ENCODE results near the gene GOLGB1.
"Not testable (repeated sequence)": the region's sequence is repeated elsewhere in the genome, so short reads cannot be mapped to it uniquely, and the experiment has no call there.

Gene GOLGB1

GRCh38 chr3:121749276-121750086 lies at the start of gene GOLGB1:
Gene GOLGB1, minus strand, starts transcription at chr3:121749741. Its CDS starts 18,770 bp downstream, at chr3:121730971.
- peak; percentile 96 for DNase-seq (ENCODE audit: low spot score)

DNA sequence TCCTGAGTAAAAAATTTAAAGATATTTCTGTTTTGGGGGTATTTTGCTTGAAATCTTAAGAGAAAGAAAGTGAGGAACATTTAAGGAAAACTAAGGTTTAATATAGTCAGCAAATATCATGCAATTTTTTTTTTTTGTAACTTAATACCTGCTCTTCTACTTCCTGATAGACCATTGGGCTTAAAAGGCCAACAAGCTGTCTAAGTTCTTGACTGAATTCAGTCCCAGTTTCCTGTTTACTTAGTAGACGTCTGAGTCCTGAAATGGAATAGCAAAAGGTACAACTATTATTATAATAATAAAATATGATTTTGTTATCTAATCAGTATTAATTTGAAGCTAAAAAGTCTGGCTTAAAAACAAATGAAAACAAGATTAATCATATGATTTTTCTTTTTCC lies 47.4 kb upstream of the GOLGB1 start:
- no peak for DNase-seq (ENCODE audit: low spot score)

DNA sequence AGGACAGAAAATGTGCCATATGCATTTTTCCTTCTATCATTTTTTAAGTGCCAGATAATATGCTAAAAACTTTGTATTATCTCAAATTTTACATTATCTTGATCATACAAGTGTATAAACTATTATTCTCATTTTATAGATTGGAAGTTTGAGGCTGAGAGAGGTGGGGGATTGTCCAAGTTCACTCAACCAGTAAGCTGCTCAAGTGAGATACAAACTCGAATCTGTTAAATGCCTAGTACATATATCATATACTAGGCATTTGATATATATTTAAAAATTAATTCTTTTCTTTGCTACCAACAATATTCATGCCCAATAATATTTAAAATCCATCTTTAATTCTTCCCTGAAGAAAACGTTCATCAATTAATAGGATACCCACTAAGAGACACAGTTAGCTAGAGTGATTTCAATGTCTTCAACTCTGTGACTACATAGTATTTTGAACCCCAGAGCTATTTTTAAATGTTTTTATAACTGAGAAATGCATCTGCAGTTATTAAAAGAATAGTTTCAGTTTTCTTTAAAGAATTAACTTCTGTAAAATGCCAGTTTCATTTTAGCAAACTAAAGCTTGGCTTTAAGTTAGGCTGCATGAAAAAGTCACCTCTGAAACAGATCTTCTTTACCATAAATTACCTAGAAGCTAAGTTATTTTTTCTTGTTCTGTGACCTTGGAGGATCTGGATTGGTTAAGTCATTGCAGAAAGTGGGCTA lies 44.9 kb upstream of the GOLGB1 start:
- DNase-seq (ENCODE audit: low spot score), result no peak

- DNase-seq (ENCODE audit: low spot score), result no peak
These were observed 43.5 kb upstream of the GOLGB1 start for GRCh38 chr3:121793078-121793477.

DNA sequence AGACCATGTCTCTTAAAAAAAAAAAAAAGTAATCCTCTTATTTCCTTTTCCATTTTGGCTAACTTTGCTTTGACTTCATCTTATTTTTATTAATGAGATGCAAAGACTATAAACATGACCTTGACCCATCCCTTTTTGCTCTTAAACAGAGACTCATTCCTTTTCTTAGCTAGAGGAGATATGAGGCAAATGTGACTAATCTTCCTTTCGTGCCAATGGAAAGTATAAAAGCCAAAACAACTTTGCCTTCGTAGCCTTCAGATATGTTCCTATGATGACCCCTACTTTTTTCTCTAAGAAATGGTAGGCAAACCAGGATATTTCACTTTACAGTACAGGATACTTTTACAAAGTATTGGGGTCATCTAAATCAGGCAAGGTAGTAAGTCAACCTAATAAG lies 36.9 kb upstream of the GOLGB1 start:
- DNase-seq (ENCODE audit: low spot score), result no peak

DNA sequence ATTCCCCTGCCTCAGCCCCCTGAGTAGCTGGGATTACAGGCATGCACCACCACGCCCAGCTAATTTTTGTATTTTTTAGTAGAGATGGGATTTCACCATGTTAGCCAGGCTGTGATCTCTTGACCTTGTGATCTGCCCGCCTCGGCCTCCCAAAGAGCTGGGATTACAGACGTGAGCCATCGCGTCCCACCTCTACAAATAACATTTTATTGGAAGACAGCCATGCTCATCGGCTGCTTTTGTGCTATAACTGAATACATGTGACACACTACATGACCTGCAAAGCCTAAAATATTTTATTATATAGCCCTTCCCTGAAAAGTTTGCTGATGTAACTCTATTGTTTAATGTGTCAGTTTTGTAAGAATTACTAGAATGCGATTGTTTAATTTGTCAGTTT lies 33.2 kb upstream of the GOLGB1 start:
- DNase-seq (ENCODE audit: low spot score), result not testable (repeated sequence)

- no peak for DNase-seq (ENCODE audit: low spot score)
These were observed 32.1 kb upstream of the GOLGB1 start for GRCh38 chr3:121781611-121782010.

GRCh38 chr3:121775095-121775494 lies 25.6 kb upstream of the GOLGB1 start:
- not testable (repeated sequence) for DNase-seq (ENCODE audit: low spot score)

DNA sequence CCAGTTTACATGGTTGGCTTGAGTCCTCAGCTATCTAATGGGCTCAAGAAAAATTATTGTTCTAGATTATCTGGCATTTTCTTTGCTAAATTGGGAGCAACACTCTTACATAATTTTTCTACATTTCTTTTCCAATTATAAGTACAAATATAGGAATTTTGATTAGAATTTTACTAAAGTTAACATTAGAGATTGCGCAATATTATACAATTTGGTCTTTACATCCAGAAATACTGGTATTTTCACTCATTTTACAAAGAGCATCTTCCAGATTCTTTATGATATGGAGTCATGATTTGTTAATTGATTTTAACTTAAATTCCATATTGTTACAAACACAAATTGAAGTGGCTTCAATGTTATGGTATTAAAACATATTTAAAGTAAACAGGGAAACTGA lies 19.7 kb upstream of the GOLGB1 start:
- DNase-seq (ENCODE audit: low spot score), result no peak

- no peak for DNase-seq (ENCODE audit: low spot score)
These were observed 18.9 kb upstream of the GOLGB1 start for GRCh38 chr3:121768452-121768851.

GRCh38 chr3:121759541-121760202 lies 10.1 kb upstream of the GOLGB1 start:
- DNase-seq (ENCODE audit: low spot score), result no peak

DNA sequence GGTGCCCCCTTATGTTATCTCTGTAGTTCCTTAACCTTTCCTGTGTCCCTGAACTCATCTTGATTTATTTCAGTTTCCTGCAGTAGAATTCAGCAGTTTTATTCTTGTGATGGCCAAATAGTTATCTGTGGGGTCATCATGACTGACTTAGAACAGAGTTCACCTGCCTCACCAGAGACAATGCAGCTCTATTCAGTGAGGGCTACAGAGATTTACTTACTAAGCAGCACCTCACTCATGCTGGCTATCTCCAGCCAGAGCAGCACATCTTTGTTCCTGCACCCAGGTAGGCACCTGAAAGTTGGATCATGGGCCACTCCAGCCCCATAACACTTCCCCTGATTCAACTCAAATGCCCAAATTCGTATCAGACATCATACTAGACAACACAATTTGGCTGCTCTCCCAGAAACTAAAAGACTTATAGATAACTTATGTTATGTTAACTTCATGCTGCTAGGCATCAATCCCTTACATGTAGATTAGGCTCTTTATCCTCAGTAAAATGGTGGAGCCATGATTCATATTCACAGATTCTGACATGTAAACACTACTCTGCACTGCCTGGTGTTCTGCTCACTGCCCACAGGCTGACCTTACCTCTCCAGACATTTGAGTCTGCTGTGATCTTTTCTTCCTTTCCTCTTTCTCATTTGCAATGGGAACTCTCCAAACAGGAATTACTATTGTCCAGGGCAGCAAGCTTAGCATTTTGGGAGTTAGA lies 9.3 kb upstream of the GOLGB1 start:
- no peak for DNase-seq (ENCODE audit: low spot score)

DNA sequence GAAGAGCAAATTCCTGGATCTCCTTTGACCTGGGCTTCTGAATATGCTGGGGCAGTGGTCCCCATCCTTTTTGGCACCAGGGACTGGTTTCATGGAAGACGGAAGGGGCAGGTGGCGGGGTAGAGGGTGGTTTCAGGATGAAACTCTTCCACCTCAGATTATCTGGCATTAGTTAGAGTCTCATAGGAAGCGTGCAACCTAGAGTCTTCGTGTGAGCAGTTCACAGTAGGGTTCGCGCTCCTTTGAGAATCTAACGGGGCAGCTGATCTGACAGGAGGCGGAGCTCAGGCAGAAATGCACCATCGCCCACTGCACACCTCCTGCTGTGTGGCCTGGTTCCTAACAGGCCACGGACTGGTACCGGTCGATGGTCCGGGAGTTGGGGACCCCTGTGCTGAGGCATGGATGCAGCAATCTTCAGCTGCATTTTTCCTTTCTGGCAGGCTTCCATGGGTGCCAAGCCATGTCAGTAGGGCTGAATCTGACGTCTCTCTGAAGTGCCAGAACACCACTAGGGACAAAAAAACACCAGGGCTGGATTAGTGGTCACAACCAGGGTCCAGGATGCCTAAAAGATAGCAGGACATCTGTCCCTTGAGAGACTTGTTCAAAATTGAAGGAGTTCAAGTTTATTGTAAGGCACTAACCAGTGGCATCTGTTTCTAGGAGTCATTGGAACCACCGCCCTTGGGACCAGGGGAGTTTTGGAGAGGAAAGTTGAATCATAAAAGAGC lies 8.4 kb upstream of the GOLGB1 start:
- no peak for DNase-seq (ENCODE audit: low spot score)

- no peak for DNase-seq (ENCODE audit: low spot score)
These were observed 7.7 kb upstream of the GOLGB1 start for GRCh38 chr3:121757087-121757811.

GRCh38 chr3:121752772-121753171 lies 3.2 kb upstream of the GOLGB1 start:
- DNase-seq (ENCODE audit: low spot score), result no peak

DNA sequence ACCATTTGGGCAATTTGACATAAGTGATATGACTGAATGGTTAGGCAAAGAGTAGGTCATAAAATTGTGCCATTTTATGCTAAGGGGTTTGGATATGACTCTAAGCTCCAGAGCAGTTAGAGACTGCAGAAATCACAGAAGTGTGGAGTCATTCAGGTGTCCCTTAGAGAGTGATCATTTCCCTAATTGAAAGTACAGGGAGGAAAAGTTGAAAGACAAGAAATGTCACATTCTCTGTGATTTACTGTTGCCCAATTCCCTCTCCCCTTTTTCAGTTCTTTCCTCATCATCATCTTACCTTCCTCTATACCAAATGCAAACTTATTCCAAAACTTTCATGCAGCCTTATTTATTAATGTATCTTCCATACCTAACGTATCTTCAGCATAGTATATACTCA lies 2.7 kb upstream of the GOLGB1 start:
- DNase-seq (ENCODE audit: low spot score), result no peak

GRCh38 chr3:121750087-121750415 lies 510 bp upstream of the GOLGB1 start:
- no peak for DNase-seq (ENCODE audit: low spot score)

- peak; percentile 31 for DNase-seq (ENCODE audit: low spot score)
These were observed 763 bp downstream of the GOLGB1 start for GRCh38 chr3:121748680-121749275.

DNA sequence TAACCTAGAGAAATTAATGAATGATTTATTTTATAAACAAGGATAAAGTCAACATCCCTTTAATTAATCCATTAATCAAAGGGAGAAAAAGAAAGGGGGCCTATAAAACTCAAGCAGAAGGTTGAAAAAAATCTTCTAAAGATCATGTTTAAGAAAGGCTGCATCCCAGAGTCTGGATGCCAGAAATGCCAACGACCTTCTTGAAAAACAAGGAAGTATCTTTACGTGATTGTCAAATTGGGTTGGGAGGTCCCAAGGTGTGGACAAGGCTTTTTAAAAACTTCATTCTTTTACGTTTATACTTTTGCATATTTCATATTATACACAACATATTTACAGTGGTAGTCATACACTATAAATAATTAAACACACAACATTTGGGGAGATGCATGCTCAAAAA lies 1.6 kb downstream of the GOLGB1 start:
- DNase-seq (ENCODE audit: low spot score), result no peak

DNA sequence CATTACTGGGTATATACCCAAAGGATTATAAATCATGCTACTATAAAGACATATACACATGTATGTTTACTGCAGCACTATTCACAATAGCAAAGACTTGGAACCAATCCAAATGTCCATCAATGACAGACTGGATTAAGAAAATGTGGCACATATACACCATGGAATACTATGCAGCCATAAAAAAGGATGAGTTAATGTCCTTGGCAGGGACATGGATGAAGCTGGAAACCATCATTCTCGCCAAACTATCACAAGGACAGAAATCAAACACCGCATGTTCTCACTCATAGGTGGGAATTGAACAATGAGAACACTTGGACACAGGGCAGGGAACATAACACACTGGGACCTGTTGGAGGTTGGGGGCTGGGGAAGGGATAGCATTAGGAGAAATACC lies 6.4 kb downstream of the GOLGB1 start:
- not testable (repeated sequence) for DNase-seq (ENCODE audit: low spot score)

- DNase-seq (ENCODE audit: low spot score), result no peak
These were observed 8.6 kb downstream of the GOLGB1 start for GRCh38 chr3:121740896-121741295.
